GM21576 (cell line): Measurements from ENCODE around the gene NCF2.
A peak's percentile ranks its signal among the peaks of the same experiment; 100 is the strongest.
"Not testable (repeated sequence)": the region's sequence is repeated elsewhere in the genome, so short reads cannot be mapped to it uniquely, and the experiment has no call there.

Experiments used
- ATAC-seq: cut with Tn5 transposase; IDR thresholded peaks from one replicate; pipeline ENCODE4 v1.9.1; 2021; ENCODE audit warnings: mild to moderate bottlenecking, moderate library complexity; ENCODE audit not compliant: unreplicated experiment

The NCF2 gene

GRCh38 chr1:183590244-183591191 is at the start of gene NCF2:
Gene NCF2 (minus strand): TSS chr1:183590459. CDS start chr1:183590329, 130 bp downstream.
- peak; percentile 83 for ATAC-seq

- no peak for ATAC-seq
Measured at GRCh38 chr1:183638649-183639387, 48.6 kb upstream of the NCF2 start.

GRCh38 chr1:183636783-183637182 is 46.5 kb upstream of the NCF2 start:
- ATAC-seq: no peak

DNA sequence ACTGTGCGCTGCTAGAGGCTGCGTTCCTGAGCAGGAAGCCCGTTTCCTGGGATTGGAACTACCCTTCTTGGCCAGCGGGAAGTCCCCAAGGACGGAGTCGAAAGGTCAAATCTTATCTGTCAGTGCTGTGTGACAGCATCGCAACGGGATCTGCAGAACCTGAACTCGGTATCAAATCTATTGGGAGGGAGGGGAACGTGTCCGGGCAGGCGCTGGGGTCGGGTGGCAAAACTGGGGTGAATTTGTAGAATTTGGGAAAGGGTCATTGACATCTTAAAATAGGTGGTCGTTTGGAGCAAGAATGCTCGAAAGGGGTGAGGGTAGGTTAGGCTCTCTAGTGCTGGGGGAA is 46.0 kb upstream of the NCF2 start:
- no peak for ATAC-seq

DNA sequence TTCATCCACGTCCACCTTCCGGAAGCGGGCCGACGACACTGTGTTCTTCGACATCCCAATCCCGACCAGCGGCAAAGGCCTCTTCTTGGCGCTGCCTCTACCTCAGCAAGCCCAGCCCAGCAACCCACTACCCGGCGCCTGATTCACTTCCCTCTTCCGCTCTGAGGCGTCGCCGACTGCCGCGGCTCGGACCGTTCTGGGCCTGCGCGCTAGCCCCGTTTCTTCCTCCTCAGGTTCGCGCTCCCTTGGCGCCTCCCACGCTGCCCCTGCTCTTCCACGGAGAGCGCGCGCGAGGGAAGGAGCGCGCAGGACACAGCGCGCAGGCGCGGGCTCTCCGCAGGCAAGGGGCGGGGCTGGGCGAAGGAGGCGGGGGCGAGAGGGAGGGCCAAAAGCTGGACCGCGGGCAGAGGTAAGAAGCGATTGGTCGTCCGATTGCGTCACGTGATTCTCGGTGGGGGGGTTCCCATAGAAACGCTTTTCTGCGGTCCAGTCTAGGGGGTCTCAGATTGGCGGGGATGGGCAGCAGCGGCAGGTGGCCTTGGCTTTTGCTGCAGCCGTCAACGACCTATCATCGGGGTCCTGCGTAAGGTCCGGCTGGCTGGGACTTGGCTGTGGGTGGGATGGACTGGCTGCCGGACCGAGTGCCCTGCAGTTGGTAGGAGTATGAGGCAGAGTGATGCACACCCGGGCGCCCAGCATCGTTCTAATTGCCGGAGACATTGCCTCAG is 45.5 kb upstream of the NCF2 start, which contains the start of gene ARPC5:
TSS of gene ARPC5 (minus strand) at position 178 of the 728 bp plus-strand sequence. CDS start at position 54, 124 bp downstream.
- peak; percentile 84 for ATAC-seq

GRCh38 chr1:183635099-183635605 is 44.9 kb upstream of the NCF2 start:
- peak; percentile 3 for ATAC-seq

- ATAC-seq: no peak
Measured at GRCh38 chr1:183634429-183635065, 44.3 kb upstream of the NCF2 start.

DNA sequence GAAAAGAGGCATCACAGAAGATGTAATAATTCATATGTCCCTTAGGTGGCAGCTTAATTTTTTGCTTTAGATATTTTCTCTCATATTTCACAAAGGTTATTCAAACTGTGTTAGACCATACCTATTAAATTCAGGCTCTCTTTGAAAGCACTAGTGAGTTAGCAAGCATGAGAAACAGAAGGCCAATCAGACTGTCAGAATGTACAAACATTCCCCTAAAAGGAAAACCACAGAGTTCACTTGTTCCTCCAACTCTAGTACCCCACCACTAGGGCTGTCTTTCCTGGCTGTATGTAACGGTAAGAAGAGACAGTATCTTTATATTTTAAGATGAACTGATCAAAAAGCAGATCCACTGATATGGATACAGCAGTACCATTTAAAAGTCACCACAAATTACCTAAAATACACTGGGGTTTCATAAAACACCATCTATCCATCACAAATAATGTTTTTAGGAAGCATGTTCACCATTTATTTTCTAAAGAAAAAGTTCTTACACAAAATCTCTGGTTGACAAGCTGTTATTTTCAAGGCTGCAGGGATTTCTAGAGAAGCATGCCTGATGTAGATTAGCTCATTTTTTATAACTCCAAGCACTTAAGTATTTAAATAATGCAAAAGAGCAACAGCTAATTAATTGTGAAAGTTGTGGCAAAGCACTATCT is 43.6 kb upstream of the NCF2 start:
- ATAC-seq: peak; percentile 45

GRCh38 chr1:183632964-183633363 is 42.7 kb upstream of the NCF2 start:
- no peak for ATAC-seq

GRCh38 chr1:183632114-183632513 is 41.9 kb upstream of the NCF2 start:
- no peak for ATAC-seq

DNA sequence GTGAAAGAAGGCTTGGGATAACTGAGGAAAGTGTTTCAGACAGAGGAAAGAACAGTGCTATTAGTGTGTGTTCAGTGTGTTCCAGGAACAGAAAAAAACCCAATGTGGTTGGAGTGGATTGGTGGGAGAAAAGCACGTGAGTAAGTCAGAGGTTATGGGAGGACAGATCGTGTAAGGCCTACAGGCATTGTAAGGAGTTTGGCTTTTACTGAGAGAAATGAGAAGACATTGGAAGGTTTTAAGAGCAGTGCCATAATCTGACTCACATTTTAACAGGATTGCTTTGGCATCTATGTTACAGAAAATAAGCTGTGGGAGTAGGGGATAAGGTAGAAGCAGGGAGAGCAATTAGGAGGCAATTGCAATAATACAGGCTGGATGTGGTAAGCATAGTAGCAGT is 40.5 kb upstream of the NCF2 start:
- no peak for ATAC-seq

- no peak for ATAC-seq
Measured at GRCh38 chr1:183628537-183628936, 38.3 kb upstream of the NCF2 start.

DNA sequence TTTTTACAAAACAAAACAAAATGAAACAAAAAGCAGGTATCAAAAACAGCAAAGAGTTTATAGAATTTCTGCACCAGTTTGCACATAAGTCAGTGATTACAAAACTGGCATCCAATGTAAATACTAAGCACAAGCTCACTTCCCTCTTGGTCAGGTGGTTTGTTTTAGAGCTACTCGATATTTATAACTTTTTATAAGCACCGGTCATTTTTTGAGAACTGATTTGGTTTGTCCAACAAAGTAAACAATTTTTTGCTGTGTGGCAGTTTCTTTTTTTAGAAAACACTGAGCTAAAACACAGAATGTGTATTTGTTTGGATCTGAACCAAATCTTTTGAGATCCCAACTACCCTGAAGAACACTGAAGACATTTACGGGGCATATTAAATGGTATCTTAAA is 36.0 kb upstream of the NCF2 start:
- not testable (repeated sequence) for ATAC-seq

GRCh38 chr1:183622884-183623785 is 32.9 kb upstream of the NCF2 start:
- ATAC-seq: peak; percentile 94

GRCh38 chr1:183622013-183622412 is 31.8 kb upstream of the NCF2 start:
- no peak for ATAC-seq

- no peak for ATAC-seq
Measured at GRCh38 chr1:183620311-183620710, 30.1 kb upstream of the NCF2 start.

DNA sequence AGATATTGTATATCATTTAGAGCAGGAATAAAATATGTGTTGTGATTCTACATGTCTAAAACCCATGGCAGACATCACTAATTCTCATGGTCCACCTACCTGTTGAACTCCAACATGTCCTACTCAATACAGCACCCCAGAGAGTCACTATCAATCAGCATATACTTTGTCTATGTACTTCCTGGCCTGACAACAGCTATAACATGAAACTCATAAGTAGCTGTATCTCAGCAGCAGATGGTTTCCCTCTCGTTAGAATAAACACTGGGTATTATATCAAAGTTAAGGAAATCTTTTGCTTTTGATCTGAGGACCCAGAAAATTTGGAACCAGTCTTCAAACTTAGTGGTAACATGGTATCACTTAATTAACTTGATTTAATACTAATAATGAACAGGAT is 29.5 kb upstream of the NCF2 start:
- ATAC-seq: no peak

DNA sequence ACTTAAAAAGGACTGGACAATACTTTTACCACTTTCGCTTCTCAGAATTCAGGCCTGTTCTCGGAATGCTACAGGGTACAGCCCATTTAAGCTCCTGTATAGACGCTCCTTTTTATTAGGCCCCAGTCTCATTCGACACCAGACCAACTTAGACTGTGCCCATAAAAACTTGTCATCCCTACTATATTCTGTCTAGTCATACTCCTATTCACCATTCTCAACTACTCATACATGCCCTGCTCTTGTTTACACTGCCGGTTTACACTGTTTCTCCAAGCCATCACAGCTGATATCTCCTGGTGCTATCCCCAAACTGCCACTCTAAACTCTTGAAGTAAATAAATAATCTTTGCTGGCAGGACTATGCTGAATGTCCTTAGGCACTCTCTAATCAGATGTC is 27.9 kb upstream of the NCF2 start:
- not testable (repeated sequence) for ATAC-seq

GRCh38 chr1:183612975-183613374 is 22.7 kb upstream of the NCF2 start:
- not testable (repeated sequence) for ATAC-seq
